ENCODE measurements around the gene MCC. TPM values are rescaled to one million over a fixed set of nuclear protein-coding genes. Genes with fewer than 3 reads are reported as not detected.

Gene MCC
- total and polyA plus RNA-seq, 9 donors: 29.8 to 262 (median 108) TPM

DNA sequence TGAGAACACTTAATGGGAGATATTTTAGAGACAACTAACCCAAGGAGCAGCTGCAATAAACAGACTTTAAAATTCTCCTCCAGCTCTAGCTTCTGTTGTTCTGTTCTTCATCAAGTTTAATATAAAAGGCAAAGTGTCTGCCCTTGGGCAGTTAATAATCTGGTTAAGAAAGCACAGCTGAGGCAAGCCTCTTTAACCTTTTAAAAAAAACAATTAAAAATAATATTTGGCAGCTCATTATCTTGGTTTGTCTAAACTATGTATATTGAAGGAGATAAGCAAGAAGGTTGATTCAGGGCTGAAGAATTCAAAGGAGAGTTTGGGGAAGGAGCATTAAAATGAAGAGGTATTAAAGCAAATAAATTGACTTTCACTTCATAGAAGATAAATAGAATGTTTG is 128.8 kb downstream of the MCC start:
- H3K9me3 ChIP-seq: no peaks in the 10 kb centered on the region
- no peak for DNase-seq
- no peak overlapping the region for H3K4me3 ChIP-seq
- intact Hi-C loops (cut with DNase I): no loop called here
- no peaks in the 10 kb centered on the region for H3K4me1 ChIP-seq (ENCODE audit: insufficient read depth)
- H3K27ac ChIP-seq: no peak overlapping the region
- H3K36me3 ChIP-seq: no peaks in the 10 kb centered on the region
- no peak for TF ChIP-seq POLR2A (IDR thresholded peaks at IDR 0.05)
- no peak for TF ChIP-seq EP300 (IDR thresholded peaks at IDR 0.05)
- TF ChIP-seq, protein P1, sequence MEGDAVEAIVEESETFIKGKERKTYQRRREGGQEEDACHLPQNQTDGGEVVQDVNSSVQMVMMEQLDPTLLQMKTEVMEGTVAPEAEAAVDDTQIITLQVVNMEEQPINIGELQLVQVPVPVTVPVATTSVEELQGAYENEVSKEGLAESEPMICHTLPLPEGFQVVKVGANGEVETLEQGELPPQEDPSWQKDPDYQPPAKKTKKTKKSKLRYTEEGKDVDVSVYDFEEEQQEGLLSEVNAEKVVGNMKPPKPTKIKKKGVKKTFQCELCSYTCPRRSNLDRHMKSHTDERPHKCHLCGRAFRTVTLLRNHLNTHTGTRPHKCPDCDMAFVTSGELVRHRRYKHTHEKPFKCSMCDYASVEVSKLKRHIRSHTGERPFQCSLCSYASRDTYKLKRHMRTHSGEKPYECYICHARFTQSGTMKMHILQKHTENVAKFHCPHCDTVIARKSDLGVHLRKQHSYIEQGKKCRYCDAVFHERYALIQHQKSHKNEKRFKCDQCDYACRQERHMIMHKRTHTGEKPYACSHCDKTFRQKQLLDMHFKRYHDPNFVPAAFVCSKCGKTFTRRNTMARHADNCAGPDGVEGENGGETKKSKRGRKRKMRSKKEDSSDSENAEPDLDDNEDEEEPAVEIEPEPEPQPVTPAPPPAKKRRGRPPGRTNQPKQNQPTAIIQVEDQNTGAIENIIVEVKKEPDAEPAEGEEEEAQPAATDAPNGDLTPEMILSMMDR (IDR thresholded peaks at IDR 0.05): no peak
- H3K27me3 ChIP-seq: no peaks in the 10 kb centered on the region

DNA sequence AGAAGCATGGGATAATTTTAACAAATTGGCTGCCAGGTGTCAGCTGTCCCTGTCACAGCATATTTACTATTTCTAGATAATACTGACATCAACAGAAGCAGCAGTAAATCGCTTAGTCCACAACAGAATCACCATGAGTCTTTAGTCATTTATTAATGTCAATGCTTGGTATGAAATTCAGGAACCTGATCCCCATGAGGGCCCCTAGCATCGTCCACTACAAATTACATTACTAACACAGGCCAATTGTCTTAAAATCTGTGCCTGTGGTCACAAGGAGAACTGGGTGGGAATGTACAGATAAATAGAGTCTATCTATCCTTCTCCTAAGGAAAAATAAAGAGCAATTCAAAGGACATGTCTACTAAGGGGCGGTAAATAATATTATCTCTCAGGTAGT is 129.6 kb downstream of the MCC start:
- 93 to 95% (median 94%) methylated on average over 3 of the region's 3 CpGs for WGBS, 3 donors
- DNase-seq: no peak
- intact Hi-C loops (cut with DNase I): no loop called here

DNA sequence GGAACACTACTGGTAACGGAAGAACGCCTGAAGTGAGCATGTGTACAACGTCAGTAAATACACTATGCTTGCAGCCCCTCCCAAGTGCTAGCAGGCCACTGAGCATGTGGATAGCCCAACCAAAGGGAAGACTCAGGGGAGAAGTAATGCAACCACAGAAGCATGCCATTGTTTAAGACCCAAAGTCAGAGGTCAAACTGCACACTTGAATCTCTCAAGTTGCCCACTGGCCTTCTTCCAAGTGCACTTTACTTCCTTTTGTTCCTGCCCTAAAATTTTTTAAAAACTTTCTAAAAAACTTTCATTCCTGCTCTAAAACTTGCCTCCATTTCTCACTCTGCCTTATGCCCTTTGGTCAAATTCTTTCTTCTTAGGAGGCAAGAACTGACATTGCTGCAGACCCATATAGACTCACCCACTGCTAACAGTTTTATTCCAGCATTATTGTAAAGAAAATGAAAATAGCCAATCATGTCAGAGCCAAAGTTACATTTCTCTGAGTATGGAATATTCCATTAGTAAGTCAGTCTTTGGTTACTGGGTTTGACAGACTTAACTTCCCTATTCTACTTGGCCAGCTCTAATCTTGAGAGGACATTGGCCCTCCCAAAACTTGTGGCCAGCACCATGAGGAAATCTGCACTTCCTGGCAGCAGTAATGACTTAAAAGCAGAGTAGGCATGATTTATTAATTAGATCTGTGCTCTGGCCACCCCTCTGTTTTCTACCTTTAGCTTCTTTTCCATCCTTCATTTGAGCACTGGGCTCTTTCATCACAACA is 130.4 kb downstream of the MCC start:
- Histone ChIP-seq H3K4me3 (no peak overlapping the region), H3K4me1 (ENCODE audit: insufficient read depth) (no peaks in the 10 kb centered on the region), H3K27ac (no peak overlapping the region), H3K36me3 (no peaks in the 10 kb centered on the region), H3K27me3 (no peaks in the 10 kb centered on the region), H3K9me3 (no peaks in the 10 kb centered on the region)
- no peak for DNase-seq
- intact Hi-C loops (cut with DNase I): no loop called here
- TF ChIP-seq EP300 (IDR thresholded peaks at IDR 0.05): no peak
- no peak for TF ChIP-seq POLR2A (IDR thresholded peaks at IDR 0.05)
- TF ChIP-seq, protein P1 (IDR thresholded peaks at IDR 0.05): no peak
- WGBS, 3 donors: 92 to 97% (median 96%) methylated on average over 3 of the region's 3 CpGs

More for the DNA sequence above, 129.6 kb downstream of the MCC start:
- no peak for TF ChIP-seq POLR2A (IDR thresholded peaks at IDR 0.05)
- no peak for TF ChIP-seq EP300 (IDR thresholded peaks at IDR 0.05)
- TF ChIP-seq, protein P1 (IDR thresholded peaks at IDR 0.05): no peak
- no peak overlapping the region for H3K27ac ChIP-seq
- no peaks in the 10 kb centered on the region for H3K4me1 ChIP-seq (ENCODE audit: insufficient read depth)
- H3K27me3 ChIP-seq: no peaks in the 10 kb centered on the region
- no peaks in the 10 kb centered on the region for H3K36me3 ChIP-seq
- H3K4me3 ChIP-seq: no peak overlapping the region
- no peaks in the 10 kb centered on the region for H3K9me3 ChIP-seq

DNA sequence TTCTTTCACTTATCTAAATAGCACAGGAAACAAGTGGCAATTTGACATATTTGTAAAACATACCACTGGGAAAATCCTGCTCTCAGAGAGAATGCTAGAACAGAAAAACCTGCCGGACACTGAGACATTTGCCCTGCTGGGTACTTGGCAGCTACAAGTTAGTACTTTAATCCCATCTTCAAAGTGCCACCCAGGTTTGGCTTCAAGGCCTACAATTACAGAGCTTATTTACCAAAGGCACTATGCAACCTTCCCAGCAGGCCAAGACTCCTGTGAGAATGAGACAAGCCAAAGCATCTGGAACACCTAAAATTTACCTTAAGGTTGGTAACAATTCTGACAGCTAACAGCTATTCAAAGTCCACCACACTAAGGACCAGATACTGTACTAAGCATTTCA is 131.8 kb downstream of the MCC start:
- H3K4me3 ChIP-seq: no peak overlapping the region
- no peaks in the 10 kb centered on the region for H3K36me3 ChIP-seq
- TF ChIP-seq POLR2A (IDR thresholded peaks at IDR 0.05): no peak
- TF ChIP-seq EP300 (IDR thresholded peaks at IDR 0.05): no peak
- TF ChIP-seq, protein P1 (IDR thresholded peaks at IDR 0.05): no peak
- no peaks in the 10 kb centered on the region for H3K4me1 ChIP-seq (ENCODE audit: insufficient read depth)
- H3K27me3 ChIP-seq: no peaks in the 10 kb centered on the region
- no peak overlapping the region for H3K27ac ChIP-seq
- intact Hi-C loops (cut with DNase I): no loop called here
- no peaks in the 10 kb centered on the region for H3K9me3 ChIP-seq
- WGBS, 3 donors: 80 to 88% (median 81%) methylated on average over 1 of the region's 1 CpG
- DNase-seq: no peak

Data from ovary (tissue), 9 donors.